ENCODE measurements around the gene PPP1R14B.

The PPP1R14B gene

GRCh38 chr11:64229744-64230170 is 17.0 kb downstream of the PPP1R14B start:
- no peak for DNase-seq

GRCh38 chr11:64229090-64229743 is 17.5 kb downstream of the PPP1R14B start:
- DNase-seq: no peak

- DNase-seq: no peak
These were observed 19.3 kb downstream of the PPP1R14B start for GRCh38 chr11:64227405-64227956.

- DNase-seq: peak; percentile 76 to 77
These were observed 20.2 kb downstream of the PPP1R14B start for GRCh38 chr11:64226507-64227051.

- DNase-seq: peak; percentile 78 to 80
These were observed 20.9 kb downstream of the PPP1R14B start, which contains the start of the genes NUDT22 and TRPT1 for GRCh38 chr11:64225608-64226506. Gene NUDT22 (plus strand): TSS chr11:64226274. CDS start chr11:64226653, 379 bp downstream. Gene TRPT1 (minus strand): TSS chr11:64226186. CDS start chr11:64225860, 326 bp downstream.

- DNase-seq: no peak
These were observed 21.7 kb downstream of the PPP1R14B start for GRCh38 chr11:64224891-64225607.

GRCh38 chr11:64224151-64224890 is 22.4 kb downstream of the PPP1R14B start:
- no peak for DNase-seq

GRCh38 chr11:64223001-64223651 is 23.6 kb downstream of the PPP1R14B start:
- no peak for DNase-seq

GRCh38 chr11:64222651-64223000 is 24.1 kb downstream of the PPP1R14B start:
- DNase-seq: no peak

GRCh38 chr11:64220798-64221197 is 25.9 kb downstream of the PPP1R14B start:
- DNase-seq: no peak

- no peak for DNase-seq
These were observed 26.5 kb downstream of the PPP1R14B start for GRCh38 chr11:64220271-64220670.

GRCh38 chr11:64219755-64220154 is 27.0 kb downstream of the PPP1R14B start:
- no peak for DNase-seq

GRCh38 chr11:64219354-64219684 is 27.4 kb downstream of the PPP1R14B start:
- DNase-seq: no peak

GRCh38 chr11:64218628-64219353 is 28.0 kb downstream of the PPP1R14B start:
- DNase-seq: no peak

- no peak for DNase-seq
These were observed 29.9 kb downstream of the PPP1R14B start for GRCh38 chr11:64216879-64217278.

GRCh38 chr11:64211181-64211872 is 35.4 kb downstream of the PPP1R14B start:
- no peak for DNase-seq

- no peak for DNase-seq
These were observed 36.3 kb downstream of the PPP1R14B start for GRCh38 chr11:64210301-64211020.

GRCh38 chr11:64209563-64209843 is 37.2 kb downstream of the PPP1R14B start:
- DNase-seq: no peak

- no peak for DNase-seq
These were observed 37.8 kb downstream of the PPP1R14B start for GRCh38 chr11:64208796-64209562.
